GM06990 (cell line): Measurements from ENCODE around the gene RASA3.

ENCODE experiments used
- DNase-seq: peaks from one replicate; pipeline ENCODE4 v3.0.0-alpha.2; 2011; ENCODE audit not compliant: insufficient read length; ENCODE audit errors: extremely low read depth
- H3K27me3 ChIP-seq: replicated peaks from 2 replicates; pipeline ENCODE4 v1.6.0; 2011; ENCODE audit warnings: low read length; ENCODE audit not compliant: control insufficient read depth, insufficient read depth
- H3K36me3 ChIP-seq: 2 replicates; pipeline ENCODE4 v1.5.1; 2011; ENCODE audit warnings: low read length; ENCODE audit not compliant: control insufficient read depth, insufficient read depth
- H3K4me3 ChIP-seq: replicated peaks from 2 replicates; pipeline ENCODE4 v1.5.1; 2011; ENCODE audit warnings: low read depth, mild to moderate bottlenecking, control low read depth, low read length
- TF ChIP-seq, protein P1 (sequence below): IDR thresholded peaks from 2 replicates; pipeline ENCODE4 v1.5.1; 2011; ENCODE audit warnings: low read length, control low read depth, mild to moderate bottlenecking, inconsistent platforms; ENCODE audit not compliant: insufficient read depth, poor library complexity, severe bottlenecking

Gene RASA3

GRCh38 chr13:114068656-114069318, 63.6 kb downstream of the RASA3 start:
- H3K4me3 ChIP-seq: no peak overlapping the region

GRCh38 chr13:114067886-114068651, 64.4 kb downstream of the RASA3 start:
- H3K4me3 ChIP-seq: peak overlapping the region; percentile 1; the same call in 1 of the 2 replicates
- TF ChIP-seq, protein P1, sequence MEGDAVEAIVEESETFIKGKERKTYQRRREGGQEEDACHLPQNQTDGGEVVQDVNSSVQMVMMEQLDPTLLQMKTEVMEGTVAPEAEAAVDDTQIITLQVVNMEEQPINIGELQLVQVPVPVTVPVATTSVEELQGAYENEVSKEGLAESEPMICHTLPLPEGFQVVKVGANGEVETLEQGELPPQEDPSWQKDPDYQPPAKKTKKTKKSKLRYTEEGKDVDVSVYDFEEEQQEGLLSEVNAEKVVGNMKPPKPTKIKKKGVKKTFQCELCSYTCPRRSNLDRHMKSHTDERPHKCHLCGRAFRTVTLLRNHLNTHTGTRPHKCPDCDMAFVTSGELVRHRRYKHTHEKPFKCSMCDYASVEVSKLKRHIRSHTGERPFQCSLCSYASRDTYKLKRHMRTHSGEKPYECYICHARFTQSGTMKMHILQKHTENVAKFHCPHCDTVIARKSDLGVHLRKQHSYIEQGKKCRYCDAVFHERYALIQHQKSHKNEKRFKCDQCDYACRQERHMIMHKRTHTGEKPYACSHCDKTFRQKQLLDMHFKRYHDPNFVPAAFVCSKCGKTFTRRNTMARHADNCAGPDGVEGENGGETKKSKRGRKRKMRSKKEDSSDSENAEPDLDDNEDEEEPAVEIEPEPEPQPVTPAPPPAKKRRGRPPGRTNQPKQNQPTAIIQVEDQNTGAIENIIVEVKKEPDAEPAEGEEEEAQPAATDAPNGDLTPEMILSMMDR: no peak
- H3K36me3 ChIP-seq: peaks cover 5% of the 10 kb centered on the region
- peak; percentile 76 for DNase-seq
- no peaks in the 10 kb centered on the region for H3K27me3 ChIP-seq

More at GRCh38 chr13:114068656-114069318, 63.6 kb downstream of the RASA3 start:
- TF ChIP-seq, protein P1: no peak
- DNase-seq: no peak
- H3K27me3 ChIP-seq: no peaks in the 10 kb centered on the region
- H3K36me3 ChIP-seq: peaks cover 5% of the 10 kb centered on the region

DNA sequence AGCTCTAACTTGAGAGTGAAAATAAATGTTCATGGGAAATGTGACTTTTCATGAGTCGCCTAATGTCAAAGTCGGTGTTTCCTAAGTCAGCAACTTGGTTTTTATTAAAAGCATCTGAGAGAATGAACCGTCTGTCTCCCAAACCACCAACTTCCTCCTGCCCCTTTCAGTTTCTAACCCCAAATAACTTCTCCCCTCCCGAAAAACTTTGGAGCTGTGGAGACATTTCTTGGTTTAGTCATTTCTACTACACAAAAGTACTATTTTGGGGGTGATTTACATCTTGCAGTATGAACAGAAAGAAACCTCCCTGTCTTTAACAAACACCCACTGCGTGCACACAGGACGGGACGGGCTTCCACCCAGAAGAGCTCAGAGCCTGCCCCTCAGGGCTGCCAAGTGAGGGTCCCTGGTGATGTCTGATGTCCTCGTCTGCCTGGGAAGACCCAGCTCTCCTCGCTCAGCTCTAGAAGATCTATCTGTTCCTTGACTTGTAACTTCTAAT, 65.0 kb downstream of the RASA3 start:
- peak; percentile 86 for DNase-seq
- no peaks in the 10 kb centered on the region for H3K27me3 ChIP-seq
- peaks cover 5% of the 10 kb centered on the region for H3K36me3 ChIP-seq
- H3K4me3 ChIP-seq: peak overlapping the region; percentile 1
- TF ChIP-seq, protein P1: no peak

GRCh38 chr13:114066956-114067355, 65.5 kb downstream of the RASA3 start:
- Histone ChIP-seq H3K27me3 (no peaks in the 10 kb centered on the region), H3K36me3 (peaks cover 3% of the 10 kb centered on the region), H3K4me3 (peak overlapping the region; percentile 70)
- TF ChIP-seq, protein P1: no peak
- DNase-seq: no peak

GRCh38 chr13:114065926-114066774, 66.3 kb downstream of the RASA3 start:
- H3K4me3 ChIP-seq: peak overlapping the region; percentile 70
- TF ChIP-seq, protein P1: no peak
- H3K36me3 ChIP-seq: no peaks in the 10 kb centered on the region; the same call in none of the 2 replicates
- no peaks in the 10 kb centered on the region for H3K27me3 ChIP-seq
- peak; percentile 69 for DNase-seq
